Effector memory CD8-positive, alpha-beta T cell (primary cell): Measurements from ENCODE around the gene RMRP.
A peak's percentile ranks its signal among the peaks of the same experiment; 100 is the strongest.
"Not testable (repeated sequence)": the region's sequence is repeated elsewhere in the genome, so short reads cannot be mapped to it uniquely, and the experiment has no call there.

Experiments used
- ATAC-seq: fragments of 150-1000 bp; cut with Tn5 transposase; replicated peaks from 2 replicates; pipeline ENCODE4 v1.10.0; 2021; ENCODE audit warnings: mild to moderate bottlenecking, moderate library complexity
- DNase-seq, 3 experiments: peaks; one replicate each; pipeline ENCODE4 v3.0.0; 2021
- H3K27ac Mint-ChIP-seq, 2 donors: one replicate each; pipeline ENCODE4 v1.8.0; 2022; ENCODE audit warnings: mild to moderate bottlenecking in 2 of 2, mixed read lengths in 2 of 2, moderate library complexity in 2 of 2
- H3K27me3 Mint-ChIP-seq, 2 donors: one replicate each; pipeline ENCODE4 v1.8.0; 2022; ENCODE audit warnings: mixed read lengths in 2 of 2
- H3K36me3 Mint-ChIP-seq: one replicate; pipeline ENCODE4 v1.8.0; 2022; ENCODE audit warnings: mild to moderate bottlenecking, moderate library complexity, mixed read lengths; ENCODE audit not compliant: insufficient read depth
- H3K4me1 Mint-ChIP-seq, 2 donors: one replicate each; pipeline ENCODE4 v1.8.0; 2022; ENCODE audit warnings: low read depth in 2 of 2, mixed read lengths in 2 of 2
- H3K4me3 Mint-ChIP-seq, 2 donors: one replicate each; pipeline ENCODE4 v1.8.0; 2022; ENCODE audit warnings: mild to moderate bottlenecking in 2 of 2, mixed read lengths in 2 of 2, moderate library complexity in 2 of 2
- H3K9me3 Mint-ChIP-seq, 2 donors: one replicate each; pipeline ENCODE4 v1.8.0; 2022; ENCODE audit warnings: mixed read lengths in 2 of 2

The RMRP gene

DNA sequence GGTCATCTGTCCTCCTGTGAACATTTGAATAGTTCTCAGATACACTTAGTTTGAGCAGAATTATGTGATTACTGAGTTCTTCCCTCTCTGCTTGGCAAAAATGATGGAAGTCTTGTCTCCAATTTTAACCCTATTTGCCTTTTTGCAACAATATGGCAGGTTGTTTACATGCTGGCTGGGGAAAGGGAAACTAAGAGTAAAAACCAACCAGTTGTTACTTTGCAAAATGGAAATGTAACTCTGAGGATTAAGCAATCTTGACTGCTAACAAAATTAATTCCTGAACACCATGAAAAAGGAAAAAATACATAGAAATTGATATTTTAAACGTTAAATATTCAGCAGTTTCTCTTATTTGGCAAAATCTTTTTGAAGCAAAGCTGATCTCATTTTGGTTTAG, 18.2 kb downstream of the RMRP start:
- H3K4me1 Mint-ChIP-seq, result peaks cover 50 to 57% of the 10 kb centered on the region in 2 donors
- ATAC-seq, result no peak
- peaks cover 6% of the 10 kb centered on the region for H3K36me3 Mint-ChIP-seq
- H3K27ac Mint-ChIP-seq, result peak overlapping the region; percentile 89 to 92
- peak overlapping the region; percentile 21 to 54 for H3K4me3 Mint-ChIP-seq
- DNase-seq, result no peak
- H3K9me3 Mint-ChIP-seq, result no peaks in the 10 kb centered on the region
- no peaks in the 10 kb centered on the region for H3K27me3 Mint-ChIP-seq

GRCh38 chr9:35639225-35639624, 18.6 kb downstream of the RMRP start:
- peak overlapping the region; percentile 21 to 54 for H3K4me3 Mint-ChIP-seq
- not testable (repeated sequence) for H3K36me3 Mint-ChIP-seq, DNase-seq, H3K27me3 Mint-ChIP-seq, H3K9me3 Mint-ChIP-seq
- H3K27ac Mint-ChIP-seq, result peak overlapping the region; percentile 89 to 92
- peak; percentile 64 for ATAC-seq
- H3K4me1 Mint-ChIP-seq, result peaks cover 49 to 59% of the 10 kb centered on the region in 2 donors

GRCh38 chr9:35638751-35639150, 19.1 kb downstream of the RMRP start:
- peaks cover 49 to 59% of the 10 kb centered on the region in 2 donors for H3K4me1 Mint-ChIP-seq
- ATAC-seq, result peak; percentile 85
- not testable (repeated sequence) for H3K36me3 Mint-ChIP-seq, H3K27me3 Mint-ChIP-seq, H3K9me3 Mint-ChIP-seq
- peak overlapping the region; percentile 89 to 92 for H3K27ac Mint-ChIP-seq
- H3K4me3 Mint-ChIP-seq, result peak overlapping the region; percentile 54 to 65
- DNase-seq, result peak in 1 of 3 experiments; percentile 37

- H3K36me3 Mint-ChIP-seq, DNase-seq, ATAC-seq, H3K9me3 Mint-ChIP-seq, H3K27me3 Mint-ChIP-seq: not testable (repeated sequence)
- peak overlapping the region; percentile 54 to 65 for H3K4me3 Mint-ChIP-seq
- peaks cover 49 to 53% of the 10 kb centered on the region in 2 donors for H3K4me1 Mint-ChIP-seq
- H3K27ac Mint-ChIP-seq, result peak overlapping the region; percentile 89 to 92
These were observed 20.3 kb downstream of the RMRP start for GRCh38 chr9:35637427-35637955.

GRCh38 chr9:35636877-35637246, 21.0 kb downstream of the RMRP start:
- Mint-ChIP-seq H3K4me1 (peaks cover 48 to 53% of the 10 kb centered on the region in 2 donors), H3K27ac (peak overlapping the region; percentile 89 to 92), H3K4me3 (peak overlapping the region in 1 of 2 donors; percentile 54)
- not testable (repeated sequence) for H3K9me3 Mint-ChIP-seq, ATAC-seq, H3K36me3 Mint-ChIP-seq, DNase-seq, H3K27me3 Mint-ChIP-seq

DNA sequence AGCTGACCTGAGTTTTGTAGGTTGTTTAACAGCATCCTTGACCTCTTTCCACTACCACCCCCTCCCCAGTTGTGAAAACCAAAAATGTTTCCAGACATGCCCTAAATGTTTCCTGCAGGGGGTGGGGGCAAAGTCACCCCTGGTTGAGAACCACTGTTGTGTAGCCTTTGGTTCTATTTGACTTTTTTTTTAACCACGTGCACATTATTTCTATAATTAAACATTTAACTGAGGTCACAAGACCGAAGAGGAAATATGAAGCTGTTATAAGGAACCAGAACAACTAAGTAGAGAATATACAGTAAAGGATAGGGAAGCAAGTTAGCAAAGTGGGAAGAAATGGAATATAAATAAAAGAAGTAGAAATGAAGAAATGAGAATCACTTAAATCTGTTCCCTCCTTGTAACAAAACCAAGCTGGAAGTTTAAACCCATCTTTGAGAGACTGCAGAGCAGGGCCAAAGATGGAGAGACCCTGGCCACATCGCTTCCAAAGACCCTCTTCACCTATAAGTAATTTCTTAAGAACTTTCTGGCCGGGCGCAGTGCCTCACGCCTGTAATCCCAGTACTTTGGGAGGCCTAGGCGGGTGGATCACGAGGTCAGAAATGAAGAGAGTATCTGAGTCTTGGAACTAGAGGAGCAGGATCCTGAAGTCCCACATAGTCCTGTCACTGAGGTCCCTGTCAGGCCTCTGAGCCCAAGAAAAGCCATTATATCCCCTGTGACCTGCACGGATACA, 21.5 kb downstream of the RMRP start:
- peak overlapping the region; percentile 31 to 54 for H3K4me3 Mint-ChIP-seq
- peak overlapping the region; percentile 89 to 92 for H3K27ac Mint-ChIP-seq
- ATAC-seq (peak; percentile 16), DNase-seq (no peak)
- peaks cover 48 to 53% of the 10 kb centered on the region in 2 donors for H3K4me1 Mint-ChIP-seq
- no peaks in the 10 kb centered on the region for H3K27me3 Mint-ChIP-seq
- peaks cover 2% of the 10 kb centered on the region for H3K36me3 Mint-ChIP-seq
- no peaks in the 10 kb centered on the region for H3K9me3 Mint-ChIP-seq

- H3K4me3 Mint-ChIP-seq, result peak overlapping the region in 1 of 2 donors; percentile 54
- H3K9me3 Mint-ChIP-seq, result no peaks in the 10 kb centered on the region
- ATAC-seq (no peak), DNase-seq (no peak)
- peaks cover 2% of the 10 kb centered on the region for H3K36me3 Mint-ChIP-seq
- no peaks in the 10 kb centered on the region for H3K27me3 Mint-ChIP-seq
- peak overlapping the region; percentile 89 to 92 for H3K27ac Mint-ChIP-seq
- peaks cover 45 to 53% of the 10 kb centered on the region in 2 donors for H3K4me1 Mint-ChIP-seq
These were observed 22.1 kb downstream of the RMRP start for GRCh38 chr9:35635730-35636129.

DNA sequence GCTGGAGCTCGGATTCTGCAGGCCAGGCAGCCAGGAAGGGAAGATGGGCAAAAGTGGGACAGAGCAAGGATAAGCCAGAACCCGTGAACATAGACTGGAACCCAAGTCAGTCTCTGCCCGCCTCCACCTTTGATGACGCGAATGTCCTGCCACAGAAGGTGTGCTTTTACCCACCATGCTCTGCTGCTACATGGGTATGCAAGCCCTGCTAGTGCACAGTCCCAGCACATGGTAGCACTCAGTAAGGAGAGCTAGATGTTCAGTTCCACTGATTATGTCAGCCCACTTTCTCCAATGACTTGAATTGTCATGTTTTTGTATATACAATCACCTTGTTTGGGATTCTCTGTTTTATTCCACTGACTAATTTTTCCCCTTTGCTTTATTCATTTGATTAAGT, 28.2 kb downstream of the RMRP start:
- H3K27me3 Mint-ChIP-seq, result no peaks in the 10 kb centered on the region
- H3K36me3 Mint-ChIP-seq, result no peaks in the 10 kb centered on the region
- H3K4me3 Mint-ChIP-seq, result no peak overlapping the region
- ATAC-seq, result no peak
- H3K27ac Mint-ChIP-seq, result no peak overlapping the region
- DNase-seq, result no peak
- H3K9me3 Mint-ChIP-seq, result no peaks in the 10 kb centered on the region
- H3K4me1 Mint-ChIP-seq, result peaks cover 5 to 7% of the 10 kb centered on the region in 2 donors

DNA sequence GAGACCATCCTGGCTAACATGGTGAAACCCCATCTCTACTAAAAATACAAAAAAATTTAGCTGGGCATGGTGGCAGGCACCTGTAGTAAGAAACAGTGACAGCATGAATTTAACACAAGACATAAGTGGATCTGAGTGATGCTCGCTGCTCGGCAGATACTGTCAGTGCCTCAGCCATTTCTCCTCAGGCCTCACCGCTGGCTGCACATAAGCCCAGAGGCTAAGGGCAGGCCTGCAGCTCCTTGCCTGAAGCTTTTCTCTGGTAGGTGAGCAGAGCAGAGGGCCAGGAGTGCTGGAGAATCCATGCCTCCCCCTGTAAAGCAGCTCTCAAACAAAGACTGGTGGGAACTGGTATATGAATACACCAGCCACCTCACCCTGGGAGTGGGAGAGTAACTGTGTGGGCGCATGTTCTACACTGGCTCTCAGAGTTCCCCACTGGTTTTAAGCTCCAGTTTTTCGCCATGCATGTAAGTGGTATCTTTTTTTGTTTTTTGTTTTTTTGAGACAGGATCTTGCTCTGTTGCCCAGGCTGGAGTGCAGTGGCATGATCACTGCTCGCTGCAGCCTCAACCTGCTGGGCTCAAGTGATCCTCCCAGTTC, 29.3 kb downstream of the RMRP start:
- H3K9me3 Mint-ChIP-seq, result no peaks in the 10 kb centered on the region
- peaks cover 4 to 6% of the 10 kb centered on the region in 2 donors for H3K4me1 Mint-ChIP-seq
- no peak overlapping the region for H3K27ac Mint-ChIP-seq
- no peaks in the 10 kb centered on the region for H3K36me3 Mint-ChIP-seq
- ATAC-seq (no peak), DNase-seq (no peak)
- H3K27me3 Mint-ChIP-seq, result no peaks in the 10 kb centered on the region
- no peak overlapping the region for H3K4me3 Mint-ChIP-seq

DNA sequence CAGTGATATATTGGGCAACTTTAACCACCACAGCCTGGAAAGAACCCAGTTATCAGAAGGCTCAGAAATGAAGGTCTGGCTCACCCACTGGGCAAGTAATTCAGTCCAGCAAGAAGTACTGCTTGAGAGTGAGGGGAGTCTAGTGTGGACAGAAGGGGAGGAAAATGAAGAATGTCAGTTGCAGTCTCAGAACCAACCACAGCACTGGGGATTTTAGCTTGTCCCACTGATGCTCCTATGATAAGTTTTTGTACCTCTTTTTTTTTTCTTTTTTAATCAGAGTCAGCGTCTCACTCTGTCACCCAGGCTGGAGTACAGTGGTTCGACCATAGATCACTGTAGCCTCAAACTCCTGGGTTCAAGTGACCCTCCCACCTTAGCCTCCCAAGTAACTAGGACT, 30.2 kb downstream of the RMRP start:
- H3K4me3 Mint-ChIP-seq, result no peak overlapping the region
- H3K27me3 Mint-ChIP-seq, result no peaks in the 10 kb centered on the region
- no peak for DNase-seq
- H3K27ac Mint-ChIP-seq, result peak overlapping the region; percentile 2 to 35
- no peak for ATAC-seq
- peaks cover 4 to 6% of the 10 kb centered on the region in 2 donors for H3K4me1 Mint-ChIP-seq
- H3K9me3 Mint-ChIP-seq, result no peaks in the 10 kb centered on the region
- no peaks in the 10 kb centered on the region for H3K36me3 Mint-ChIP-seq

GRCh38 chr9:35619800-35620158, 38.0 kb downstream of the RMRP start:
- H3K27me3 Mint-ChIP-seq, result no peaks in the 10 kb centered on the region
- ATAC-seq (peak; percentile 24), DNase-seq (no peak)
- peak overlapping the region; percentile 97 to 98 for H3K27ac Mint-ChIP-seq
- no peaks in the 10 kb centered on the region for H3K9me3 Mint-ChIP-seq
- peaks cover 4% of the 10 kb centered on the region for H3K36me3 Mint-ChIP-seq
- peak overlapping the region; percentile 88 to 89 for H3K4me3 Mint-ChIP-seq
- H3K4me1 Mint-ChIP-seq, result peaks cover 41 to 44% of the 10 kb centered on the region in 2 donors

DNA sequence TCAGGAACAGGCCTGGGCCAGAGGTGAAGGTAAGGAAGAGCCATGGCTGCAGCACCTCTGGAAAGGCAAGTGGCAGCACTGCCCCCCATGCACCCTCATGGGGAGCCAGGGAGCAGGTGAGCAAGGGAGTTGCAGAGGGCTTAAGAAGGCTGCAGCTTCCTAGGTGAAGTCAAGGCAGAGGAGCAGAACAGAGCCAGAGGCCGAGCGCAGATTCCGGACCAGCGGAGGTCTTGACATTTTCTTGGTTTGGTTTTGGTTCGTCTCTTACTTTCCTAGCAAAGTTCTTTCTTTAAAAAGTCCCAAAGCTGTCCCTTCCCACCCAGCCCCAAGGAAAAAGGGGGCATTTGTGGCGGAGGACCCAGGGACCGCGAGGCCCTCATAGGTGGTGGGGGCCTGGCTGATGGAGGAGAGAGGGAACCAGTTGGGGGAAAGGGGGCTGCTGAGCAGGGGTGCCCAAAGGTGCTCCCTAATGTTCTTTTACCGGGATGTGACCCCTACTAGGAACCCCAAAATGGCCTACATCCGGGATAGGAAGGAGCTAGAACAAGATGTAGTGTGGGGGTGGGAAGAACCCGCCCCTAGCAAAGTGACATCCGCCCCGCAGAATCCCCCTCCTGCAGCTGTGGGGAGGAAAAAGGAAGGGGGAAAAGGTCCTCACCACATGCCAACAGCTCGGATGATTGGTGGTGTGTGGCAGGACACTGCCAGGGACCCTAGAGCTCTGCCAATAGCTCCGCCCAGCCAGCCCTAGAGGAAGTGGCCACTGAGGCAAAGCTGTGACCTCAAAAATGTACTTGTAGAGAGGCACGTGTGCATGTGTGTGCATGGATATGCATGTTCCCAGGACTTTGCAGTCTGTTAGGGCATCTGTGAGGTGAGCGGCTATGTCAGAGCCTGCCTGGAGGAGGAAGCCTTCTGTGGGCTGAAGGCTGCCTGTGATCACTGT, 38.7 kb downstream of the RMRP start:
- Mint-ChIP-seq H3K4me1 (peaks cover 40 to 44% of the 10 kb centered on the region in 2 donors), H3K27me3 (no peaks in the 10 kb centered on the region), H3K36me3 (peaks cover 4% of the 10 kb centered on the region), H3K27ac (peak overlapping the region; percentile 97 to 98), H3K9me3 (no peaks in the 10 kb centered on the region), H3K4me3 (peak overlapping the region; percentile 88 to 89)
- peak; percentile 50 to 57 (median 56) for DNase-seq
- ATAC-seq, result peak; percentile 74

- Mint-ChIP-seq H3K27ac (peak within 1 kb of the TSS; percentile 97 to 98), H3K9me3 (no peaks in the 10 kb centered on the region), H3K4me3 (peak within 1 kb of the TSS; percentile 88 to 89), H3K36me3 (peaks cover 4% of the 10 kb centered on the region), H3K27me3 (no peaks in the 10 kb centered on the region), H3K4me1 (peaks cover 40 to 44% of the 10 kb centered on the region in 2 donors)
- DNase-seq, result no peak
- ATAC-seq, result no peak
These were observed 39.5 kb downstream of the RMRP start, which contains the start of gene CD72 for GRCh38 chr9:35618325-35618727. Gene CD72, minus strand, starts transcription at chr9:35618413. Its CDS starts 110 bp downstream, at chr9:35618303.
